HG02884 (cell line): ENCODE results near the gene RTN4RL1.

Source experiments
- ATAC-seq: cut with Tn5 transposase; IDR thresholded peaks from one replicate; pipeline ENCODE4 v1.9.1; 2021; ENCODE audit warnings: mild to moderate bottlenecking, moderate library complexity; ENCODE audit not compliant: unreplicated experiment

Gene RTN4RL1

GRCh38 chr17:1978396-1978949, 46.7 kb downstream of the RTN4RL1 start:
- no peak for ATAC-seq

GRCh38 chr17:1977583-1978395, 47.3 kb downstream of the RTN4RL1 start:
- no peak for ATAC-seq

GRCh38 chr17:1976683-1977064, 48.5 kb downstream of the RTN4RL1 start:
- no peak for ATAC-seq

GRCh38 chr17:1976000-1976682, 49.0 kb downstream of the RTN4RL1 start:
- no peak for ATAC-seq

- no peak for ATAC-seq
Measured at GRCh38 chr17:1975573-1975972, 49.6 kb downstream of the RTN4RL1 start.

DNA sequence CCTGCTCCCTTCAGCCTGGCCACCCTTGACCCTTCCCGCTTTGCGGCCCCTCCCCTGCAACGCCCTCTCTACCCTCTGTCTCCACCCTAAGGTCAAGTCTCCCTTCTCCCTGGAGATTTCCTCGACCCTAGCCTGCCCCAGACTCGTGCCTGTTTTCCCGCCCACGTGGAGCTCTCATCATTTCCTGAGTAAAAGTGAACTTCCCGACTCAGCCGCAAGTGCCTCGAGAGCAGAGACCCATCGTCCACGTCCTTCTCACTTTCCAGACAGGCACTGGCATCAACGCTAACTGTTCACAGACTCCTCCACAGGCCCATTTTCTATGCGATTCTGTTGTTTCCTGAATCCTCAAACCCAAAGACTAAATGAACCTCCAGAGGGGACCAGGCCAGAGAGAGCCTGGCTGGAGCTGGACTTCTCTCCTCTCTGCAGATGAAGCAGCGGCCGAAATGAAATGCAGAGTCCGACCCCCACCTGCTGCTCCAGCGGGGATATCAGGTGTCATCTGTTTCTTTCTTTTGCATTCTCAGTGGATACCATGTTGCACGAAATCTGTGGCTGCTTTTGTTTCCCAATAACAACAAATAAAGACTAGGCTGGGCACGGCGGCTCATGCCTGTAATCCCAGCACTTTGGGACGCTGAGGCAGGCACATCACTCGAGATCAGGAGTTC, 52.5 kb downstream of the RTN4RL1 start:
- no peak for ATAC-seq

DNA sequence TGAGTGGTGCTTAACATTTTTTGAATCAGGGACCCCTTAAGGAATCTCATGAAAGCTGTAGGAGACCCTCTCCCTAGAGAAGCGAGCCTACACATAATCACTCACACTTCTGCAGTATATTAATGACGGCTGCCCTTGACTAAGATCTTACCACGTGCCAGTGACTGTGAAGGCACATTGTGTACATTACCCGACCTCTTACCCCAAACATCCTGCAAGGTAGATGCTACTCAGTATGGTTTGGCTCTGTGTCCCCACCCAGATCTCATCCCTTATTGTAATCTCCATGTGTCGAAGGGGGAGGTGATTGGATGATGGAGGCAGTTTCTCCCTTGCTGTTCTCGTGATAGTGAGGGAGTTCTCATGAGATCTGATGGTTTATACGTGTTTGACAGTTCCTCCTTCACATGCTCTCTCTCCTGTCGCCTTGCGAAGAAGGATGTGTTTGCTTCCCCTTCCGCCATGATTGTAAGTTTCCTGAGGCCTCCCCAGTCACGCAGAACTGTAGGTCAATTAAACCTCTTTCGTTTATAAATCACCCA, 54.2 kb downstream of the RTN4RL1 start:
- no peak for ATAC-seq

GRCh38 chr17:1969712-1970111, 55.4 kb downstream of the RTN4RL1 start:
- ATAC-seq = no peak

DNA sequence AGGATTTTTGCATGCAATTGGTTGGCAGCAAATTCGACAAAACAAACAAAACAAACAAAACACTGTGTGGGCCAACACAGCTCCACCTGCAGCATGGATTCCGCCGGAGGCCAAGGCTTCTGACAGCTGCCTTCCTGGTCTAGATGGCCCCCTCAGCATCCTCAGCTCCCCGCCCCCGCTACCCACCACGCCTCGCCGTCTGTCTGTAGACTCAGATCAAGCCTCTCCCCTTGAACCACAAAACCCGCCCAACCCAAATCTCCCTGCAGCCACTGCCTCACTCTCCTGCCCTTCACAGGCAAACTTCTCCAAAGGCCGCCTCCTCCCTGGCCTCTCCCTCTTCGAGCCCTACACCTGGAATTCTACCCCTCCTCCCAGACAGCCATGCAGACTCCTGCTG, 57.9 kb downstream of the RTN4RL1 start:
- no peak for ATAC-seq

DNA sequence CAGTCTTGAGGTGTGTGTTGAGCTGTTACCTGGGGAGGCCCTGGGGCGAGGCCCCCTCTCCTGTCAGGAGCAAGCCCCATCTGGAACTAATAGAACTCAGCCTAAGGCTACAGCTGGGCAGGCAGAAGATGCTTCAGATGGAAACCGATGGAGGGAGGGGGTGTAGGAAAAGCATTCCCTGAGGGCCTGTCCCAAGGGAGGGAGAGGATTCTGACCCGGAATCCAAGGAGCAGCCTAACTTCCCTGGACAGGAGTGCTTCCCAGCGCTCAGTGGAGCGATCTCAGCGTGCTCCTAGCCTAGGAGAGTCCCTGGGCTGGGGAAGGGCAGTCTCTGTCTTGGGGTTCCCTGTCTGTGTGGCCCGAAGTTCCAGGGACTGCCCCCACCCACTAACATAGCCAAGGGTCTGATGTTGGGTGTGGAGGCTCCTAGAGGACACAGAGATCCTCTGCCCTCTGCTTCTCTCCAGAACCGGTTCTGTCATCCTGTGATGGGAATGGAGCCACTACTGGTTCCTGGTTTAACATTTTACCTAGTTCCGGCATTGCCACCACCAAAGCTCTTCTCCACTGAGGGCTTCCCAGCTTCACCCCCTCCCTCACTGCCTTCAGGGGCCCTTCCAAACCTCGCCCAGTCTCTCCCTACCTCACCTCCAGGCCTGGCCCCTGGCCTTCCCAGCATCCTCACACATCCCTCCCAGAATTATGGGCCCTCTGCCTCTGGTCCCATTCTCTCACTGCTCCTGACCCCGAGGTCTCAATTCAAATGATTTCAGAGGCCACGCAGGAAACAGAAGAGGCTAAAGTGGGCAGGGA, 58.7 kb downstream of the RTN4RL1 start:
- ATAC-seq = no peak

GRCh38 chr17:1965556-1966273, 59.4 kb downstream of the RTN4RL1 start:
- no peak for ATAC-seq

DNA sequence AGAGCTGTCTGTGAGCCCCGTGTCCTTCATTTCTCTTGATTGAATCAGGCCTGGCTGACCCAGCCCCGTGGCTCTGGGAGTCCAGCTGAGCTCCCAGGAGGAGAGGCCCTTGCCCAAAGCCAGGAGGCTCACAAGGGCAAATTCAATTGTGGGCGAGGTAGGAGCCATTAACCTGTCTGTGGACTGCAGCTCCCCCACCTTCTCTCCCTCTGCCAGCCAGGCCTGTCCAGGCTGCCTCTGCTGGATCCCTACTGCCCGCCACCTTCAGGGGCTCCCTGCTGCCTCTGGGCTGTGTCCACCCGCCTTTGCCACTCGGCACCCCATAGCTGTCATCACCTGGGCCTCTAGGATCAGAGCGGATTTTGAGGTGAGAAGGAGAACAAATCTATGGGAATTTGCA, 61.9 kb downstream of the RTN4RL1 start:
- no peak for ATAC-seq

DNA sequence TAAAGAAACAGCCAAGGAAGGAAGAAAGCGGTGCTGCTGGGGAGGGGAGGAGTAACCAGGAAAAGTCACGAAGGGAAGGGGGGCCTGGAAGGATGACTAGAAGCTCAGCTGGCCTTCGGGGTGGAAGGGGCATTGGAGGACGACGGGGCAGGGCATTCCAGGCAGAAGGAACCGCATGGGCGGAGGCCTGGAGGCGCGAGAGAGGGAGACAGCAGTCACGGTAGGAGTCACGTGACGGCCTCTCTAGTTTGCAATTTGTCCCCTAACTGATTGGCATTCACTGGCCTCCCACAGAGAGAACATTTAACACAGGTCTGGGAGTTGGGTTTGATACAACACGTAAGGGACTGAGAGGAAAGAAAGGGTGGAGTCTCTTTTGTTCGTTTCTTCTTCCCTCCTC, 63.9 kb downstream of the RTN4RL1 start:
- no peak for ATAC-seq

- ATAC-seq = no peak
Measured at GRCh38 chr17:1960545-1960912, 64.6 kb downstream of the RTN4RL1 start.

GRCh38 chr17:1959871-1960544, 65.1 kb downstream of the RTN4RL1 start:
- ATAC-seq = no peak

- ATAC-seq = no peak
Measured at GRCh38 chr17:1958134-1958881, 66.8 kb downstream of the RTN4RL1 start.

- no peak for ATAC-seq
Measured at GRCh38 chr17:1957037-1957436, 68.1 kb downstream of the RTN4RL1 start.

GRCh38 chr17:1956134-1956533, 69.0 kb downstream of the RTN4RL1 start:
- no peak for ATAC-seq

GRCh38 chr17:1953831-1954230, 71.3 kb downstream of the RTN4RL1 start:
- ATAC-seq = no peak
